IgD-negative memory B cell (primary cell): ENCODE data around the gene ARHGAP24. TPM values are rescaled to one million over a fixed set of nuclear protein-coding genes. Genes with fewer than 3 reads are reported as not detected.

Experiments
- H3K27ac Mint-ChIP-seq, 3 donors: one replicate each; pipeline ENCODE4 v1.8.0; 2020 to 2022; ENCODE audit warnings: mild to moderate bottlenecking in 3 of 3, mixed read lengths in 3 of 3, moderate library complexity in 1 of 3
- H3K27me3 Mint-ChIP-seq: one replicate; pipeline ENCODE4 v1.8.0; 2021; ENCODE audit warnings: mixed read lengths
- H3K36me3 Mint-ChIP-seq: one replicate; pipeline ENCODE4 v1.8.0; 2020; ENCODE audit warnings: mild to moderate bottlenecking, mixed read lengths
- H3K4me1 Mint-ChIP-seq, 3 donors: one replicate each; pipeline ENCODE4 v1.8.0; 2020 to 2022; ENCODE audit warnings: mixed read lengths in 3 of 3, mild to moderate bottlenecking in 1 of 3
- H3K4me3 Mint-ChIP-seq, 4 donors: one replicate each; pipeline ENCODE4 v1.8.0; 2020 to 2022; ENCODE audit warnings: mild to moderate bottlenecking in 4 of 4, mixed read lengths in 4 of 4, moderate library complexity in 3 of 4
- H3K9me3 Mint-ChIP-seq, 3 donors: one replicate each; pipeline ENCODE4 v1.8.0; 2020 to 2021; ENCODE audit warnings: mixed read lengths in 3 of 3, mild to moderate bottlenecking in 1 of 3
- polyA plus RNA-seq: library from polyadenylated mRNA; unstranded; fragments of 300-500 nt; fragmentation: Illumina TruSeq; gene quantifications from one replicate; pipeline ENCODE4 v1.2.3, GENCODE V29; 2021

Gene ARHGAP24
- polyA plus RNA-seq, 1 donor from 2014 or later = 93.4 TPM

DNA sequence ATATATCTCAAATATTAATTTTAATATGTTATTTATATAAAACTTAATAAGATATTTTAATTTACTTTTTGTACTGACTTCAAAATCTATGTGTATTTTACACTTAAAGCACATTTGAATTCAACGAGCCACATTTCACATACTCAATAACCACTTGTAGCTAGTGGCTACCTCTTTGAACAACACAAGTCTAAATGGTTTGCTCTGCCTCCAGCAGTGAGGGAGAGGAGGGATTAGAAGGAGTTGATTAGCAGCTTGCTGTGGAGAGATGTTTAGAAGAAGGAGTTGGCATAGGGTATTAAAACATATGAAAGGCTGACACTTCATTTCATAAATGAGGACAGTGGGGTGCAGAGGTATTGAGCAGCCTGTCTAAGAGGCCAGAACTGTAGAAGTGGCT is 124.0 kb downstream of the ARHGAP24 start:
- peak overlapping the region in 2 of 3 donors; percentile 23 to 41 for H3K27ac Mint-ChIP-seq
- no peaks in the 10 kb centered on the region for H3K27me3 Mint-ChIP-seq
- no peak overlapping the region for H3K4me3 Mint-ChIP-seq
- peaks cover 19 to 61% (median 46%) of the 10 kb centered on the region in 3 donors for H3K4me1 Mint-ChIP-seq
- H3K36me3 Mint-ChIP-seq = peaks cover 10% of the 10 kb centered on the region
- peaks cover 0 to 3% (median 2%) of the 10 kb centered on the region in 3 donors for H3K9me3 Mint-ChIP-seq

DNA sequence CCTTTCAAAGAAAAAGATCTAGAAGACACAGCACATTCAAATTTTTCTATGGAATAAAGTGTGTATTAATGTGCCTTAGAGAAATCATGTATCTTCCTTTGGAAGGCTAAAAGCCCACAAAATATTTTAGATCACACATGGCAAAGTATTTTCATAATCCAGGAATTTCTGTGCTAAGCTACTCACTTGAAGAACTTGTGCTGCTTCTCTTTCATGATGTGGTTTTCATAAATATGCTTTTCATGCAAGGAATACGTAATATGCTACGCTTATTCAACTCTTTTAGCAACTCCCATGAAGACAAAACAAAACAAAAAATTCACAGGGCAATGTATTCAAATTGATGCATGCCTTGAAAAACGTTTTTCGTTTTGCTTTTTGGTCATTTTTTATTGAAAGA is 125.6 kb downstream of the ARHGAP24 start:
- peak overlapping the region in 1 of 4 donors; percentile 11 for H3K4me3 Mint-ChIP-seq
- peak overlapping the region in 1 of 3 donors; percentile 59 for H3K27ac Mint-ChIP-seq
- no peaks in the 10 kb centered on the region for H3K36me3 Mint-ChIP-seq
- H3K27me3 Mint-ChIP-seq = peaks cover 1% of the 10 kb centered on the region
- peaks cover 17 to 52% (median 41%) of the 10 kb centered on the region in 3 donors for H3K4me1 Mint-ChIP-seq
- no peaks in the 10 kb centered on the region for H3K9me3 Mint-ChIP-seq

DNA sequence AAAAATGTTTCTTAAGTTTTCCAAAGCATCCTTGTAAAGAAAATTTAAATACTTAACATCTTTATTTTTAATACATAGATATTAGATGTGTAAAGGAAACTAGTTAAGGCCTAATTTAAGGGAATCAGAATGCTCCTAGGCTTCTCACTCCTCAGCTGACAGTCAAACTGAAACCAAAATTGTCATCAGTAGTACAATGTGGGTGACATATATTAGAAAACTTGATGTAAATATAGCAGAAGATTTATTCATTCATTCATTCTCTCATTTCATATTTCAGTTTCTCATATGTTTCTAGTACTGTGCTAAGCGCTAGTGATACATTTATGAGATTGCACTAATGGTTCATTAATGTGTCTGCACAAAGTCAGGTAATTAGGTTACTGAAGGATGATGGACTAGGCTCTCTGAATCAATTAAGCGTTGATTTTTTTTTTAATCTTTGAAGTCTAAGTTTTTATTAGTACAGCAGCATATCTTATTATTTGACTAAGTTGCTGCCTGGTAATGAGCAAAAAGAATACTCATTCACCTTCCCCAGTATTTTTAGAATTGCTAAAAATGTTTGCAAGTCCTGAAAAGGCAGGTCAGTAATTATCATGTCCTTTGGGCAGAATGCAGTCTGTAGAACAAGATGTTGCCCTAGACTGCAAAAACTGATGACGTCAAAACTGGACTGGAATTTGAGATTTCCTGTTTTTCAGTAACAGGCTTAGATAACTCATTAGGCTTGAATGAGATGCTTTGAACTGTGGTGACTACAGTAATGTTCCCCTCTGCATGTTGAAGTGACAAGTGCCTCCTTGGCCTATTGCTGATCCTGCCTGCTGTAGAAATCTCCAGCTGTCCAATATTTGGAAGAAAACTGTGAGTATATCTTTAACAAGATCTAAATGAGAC is 128.7 kb downstream of the ARHGAP24 start:
- Mint-ChIP-seq H3K27ac (peak overlapping the region; percentile 86 to 97 (median 90)), H3K36me3 (no peaks in the 10 kb centered on the region), H3K9me3 (no peaks in the 10 kb centered on the region), H3K4me3 (peak overlapping the region in 3 of 4 donors; percentile 65 to 75 (median 69)), H3K4me1 (peaks cover 29 to 50% (median 48%) of the 10 kb centered on the region in 3 donors), H3K27me3 (peaks cover 1% of the 10 kb centered on the region)

DNA sequence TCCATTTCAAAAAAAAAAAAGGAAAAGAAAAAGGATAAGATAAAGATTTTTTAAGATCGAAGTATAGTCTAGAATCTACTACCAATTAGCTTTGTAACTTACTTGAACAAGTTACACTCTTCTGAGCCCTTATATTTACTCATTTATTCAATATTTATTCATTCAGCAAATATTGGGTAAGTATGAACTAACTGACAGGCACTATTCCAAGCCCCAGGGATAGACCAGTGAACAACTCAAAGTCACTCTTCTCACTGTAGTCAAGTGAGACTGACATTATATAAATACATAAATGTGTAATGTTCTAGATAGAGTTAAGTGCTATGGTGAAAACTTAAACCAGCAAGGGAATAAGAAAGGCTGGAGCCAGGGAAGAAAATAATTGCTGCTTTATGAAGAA is 131.6 kb downstream of the ARHGAP24 start:
- Mint-ChIP-seq H3K4me1 (peaks cover 35 to 54% (median 51%) of the 10 kb centered on the region in 3 donors), H3K27ac (peak overlapping the region; percentile 95 to 99 (median 99)), H3K27me3 (peaks cover 1% of the 10 kb centered on the region), H3K9me3 (no peaks in the 10 kb centered on the region), H3K36me3 (no peaks in the 10 kb centered on the region), H3K4me3 (peak overlapping the region; percentile 6 to 81 (median 74))

DNA sequence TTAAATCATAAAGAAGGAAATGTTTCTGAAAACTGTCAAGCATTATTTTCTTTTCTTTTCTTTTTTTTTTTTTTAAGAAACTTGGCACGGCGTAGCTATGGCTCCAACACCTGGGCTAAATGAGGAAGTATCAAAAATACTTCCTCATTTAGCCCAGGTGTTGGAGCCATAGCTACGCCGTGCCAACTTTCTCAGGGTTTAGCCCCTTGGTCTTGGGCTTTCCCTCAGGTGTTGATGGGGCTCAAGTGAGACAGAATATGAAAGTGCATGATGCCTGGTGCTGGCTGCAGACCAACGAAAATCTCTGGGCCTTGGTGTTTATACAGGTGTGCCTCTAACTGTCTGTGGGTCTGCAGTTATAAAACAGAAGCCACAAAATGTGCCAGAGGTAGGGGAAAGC is 132.7 kb downstream of the ARHGAP24 start:
- H3K4me1 Mint-ChIP-seq = peaks cover 33 to 53% (median 49%) of the 10 kb centered on the region in 3 donors
- H3K9me3 Mint-ChIP-seq = no peaks in the 10 kb centered on the region
- H3K27me3 Mint-ChIP-seq = peaks cover 1% of the 10 kb centered on the region
- peak overlapping the region; percentile 95 to 99 (median 99) for H3K27ac Mint-ChIP-seq
- H3K4me3 Mint-ChIP-seq = peak overlapping the region; percentile 72 to 84 (median 78)
- H3K36me3 Mint-ChIP-seq = no peaks in the 10 kb centered on the region

DNA sequence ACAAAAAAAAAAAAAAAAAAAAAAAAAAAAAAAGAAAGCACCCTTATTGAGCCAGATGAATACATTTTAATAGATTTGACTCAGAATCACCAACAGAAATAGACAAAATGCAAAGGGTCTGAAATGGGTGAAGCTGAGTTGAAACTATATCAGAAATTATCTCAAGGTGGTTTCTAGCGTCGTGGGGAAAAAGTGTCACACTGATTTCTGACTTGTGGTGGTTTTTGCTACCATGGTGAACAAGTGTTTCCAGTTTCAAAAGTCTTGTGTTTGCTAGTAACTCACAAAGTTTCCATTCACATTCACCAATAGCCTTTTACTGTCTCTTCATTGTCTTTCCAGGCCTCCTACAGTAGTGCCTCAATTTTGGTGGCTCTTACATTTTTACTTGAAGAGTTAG is 135.5 kb downstream of the ARHGAP24 start:
- no peaks in the 10 kb centered on the region for H3K9me3 Mint-ChIP-seq
- peak overlapping the region; percentile 93 to 96 (median 96) for H3K27ac Mint-ChIP-seq
- peak overlapping the region in 3 of 4 donors; percentile 59 to 76 (median 69) for H3K4me3 Mint-ChIP-seq
- peaks cover 25 to 38% (median 37%) of the 10 kb centered on the region in 3 donors for H3K4me1 Mint-ChIP-seq
- no peaks in the 10 kb centered on the region for H3K36me3 Mint-ChIP-seq
- H3K27me3 Mint-ChIP-seq = no peaks in the 10 kb centered on the region

DNA sequence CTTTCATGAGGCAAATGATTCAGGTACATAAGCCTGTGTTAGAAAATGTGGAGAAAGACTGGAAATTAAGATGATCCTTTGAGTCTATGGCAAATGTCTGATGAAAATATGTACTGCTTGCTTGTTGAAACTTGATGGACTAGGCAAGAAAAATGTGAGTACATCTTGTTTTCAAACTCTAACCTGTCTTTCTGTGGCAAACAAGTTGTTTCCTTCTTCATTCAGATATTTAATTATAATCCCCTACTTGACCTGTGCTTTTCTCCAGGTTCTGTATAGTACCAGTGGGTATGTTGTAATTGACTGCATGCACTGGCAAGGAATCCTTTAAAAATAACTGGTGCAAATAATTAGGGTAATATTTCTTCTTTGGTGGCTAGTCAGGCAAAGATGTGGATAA is 136.7 kb downstream of the ARHGAP24 start:
- H3K4me1 Mint-ChIP-seq = peaks cover 23 to 40% (median 33%) of the 10 kb centered on the region in 3 donors
- H3K27ac Mint-ChIP-seq = peak overlapping the region; percentile 46 to 90 (median 78)
- H3K4me3 Mint-ChIP-seq = peak overlapping the region in 1 of 4 donors; percentile 34
- no peaks in the 10 kb centered on the region for H3K9me3 Mint-ChIP-seq
- no peaks in the 10 kb centered on the region for H3K27me3 Mint-ChIP-seq
- no peaks in the 10 kb centered on the region for H3K36me3 Mint-ChIP-seq

DNA sequence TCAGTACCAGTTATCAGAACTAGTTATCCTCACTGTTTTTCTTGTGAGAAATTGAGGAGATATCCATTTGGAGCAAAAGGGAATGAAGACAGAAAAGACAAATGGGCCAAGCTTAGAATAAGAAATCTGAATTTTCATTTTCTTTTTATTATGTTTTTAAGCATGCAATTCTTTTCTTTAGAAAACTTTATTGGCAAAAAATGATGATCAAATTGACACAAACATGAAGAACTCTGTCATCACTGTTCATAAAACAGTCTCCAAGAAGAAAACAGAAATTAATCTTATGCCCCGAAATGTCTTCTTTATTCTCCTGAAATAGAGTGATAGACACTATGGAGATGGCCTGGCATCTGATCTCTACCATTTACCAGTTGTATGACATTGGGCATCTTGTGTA is 139.0 kb downstream of the ARHGAP24 start:
- H3K4me3 Mint-ChIP-seq = no peak overlapping the region
- H3K27me3 Mint-ChIP-seq = no peaks in the 10 kb centered on the region
- H3K9me3 Mint-ChIP-seq = peaks cover 0 to 1% (median 0%) of the 10 kb centered on the region in 3 donors
- H3K4me1 Mint-ChIP-seq = peaks cover 14 to 28% (median 28%) of the 10 kb centered on the region in 3 donors
- no peaks in the 10 kb centered on the region for H3K36me3 Mint-ChIP-seq
- H3K27ac Mint-ChIP-seq = peak overlapping the region in 1 of 3 donors; percentile 20

DNA sequence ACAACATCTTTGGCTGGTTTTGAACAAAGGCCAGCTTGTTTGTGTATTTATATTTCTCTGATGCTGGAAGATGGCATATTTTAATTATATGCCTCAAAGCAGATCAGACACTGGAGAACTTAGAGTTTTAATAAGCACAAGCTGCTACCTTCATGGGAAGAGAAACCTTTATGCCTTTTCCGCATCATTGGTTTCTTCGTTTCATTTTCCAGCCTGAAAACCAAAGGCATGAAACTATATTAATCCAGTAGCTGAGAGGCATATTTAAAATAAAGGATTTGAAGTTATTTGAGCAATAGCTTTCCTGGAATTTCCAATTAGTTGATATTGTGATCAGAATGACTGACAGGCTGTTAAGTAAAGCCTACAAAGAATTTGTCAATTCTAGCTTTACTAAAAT is 141.0 kb downstream of the ARHGAP24 start:
- Mint-ChIP-seq H3K9me3 (peaks cover 0 to 2% (median 1%) of the 10 kb centered on the region in 3 donors), H3K27me3 (no peaks in the 10 kb centered on the region), H3K4me1 (peaks cover 9 to 23% (median 19%) of the 10 kb centered on the region in 3 donors), H3K4me3 (no peak overlapping the region), H3K27ac (no peak overlapping the region), H3K36me3 (peaks cover 8% of the 10 kb centered on the region)

DNA sequence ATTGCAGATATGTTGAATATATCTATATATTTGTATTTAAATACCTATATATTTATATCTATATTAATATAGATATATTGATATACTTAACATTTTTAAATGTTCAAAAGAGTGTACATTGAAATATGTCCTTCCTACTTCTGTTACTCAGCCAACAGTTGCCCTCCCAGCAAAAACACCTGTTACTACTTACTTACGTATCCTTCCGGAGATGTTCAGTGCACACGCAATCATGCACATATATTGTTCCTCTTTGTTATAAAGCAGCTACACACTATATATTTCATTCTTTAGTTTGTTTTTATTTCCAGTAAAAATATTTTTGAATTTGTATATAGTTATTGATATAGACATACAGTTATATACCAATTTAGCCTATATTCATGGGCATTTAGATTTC is 142.3 kb downstream of the ARHGAP24 start:
- H3K27ac Mint-ChIP-seq = no peak overlapping the region

DNA sequence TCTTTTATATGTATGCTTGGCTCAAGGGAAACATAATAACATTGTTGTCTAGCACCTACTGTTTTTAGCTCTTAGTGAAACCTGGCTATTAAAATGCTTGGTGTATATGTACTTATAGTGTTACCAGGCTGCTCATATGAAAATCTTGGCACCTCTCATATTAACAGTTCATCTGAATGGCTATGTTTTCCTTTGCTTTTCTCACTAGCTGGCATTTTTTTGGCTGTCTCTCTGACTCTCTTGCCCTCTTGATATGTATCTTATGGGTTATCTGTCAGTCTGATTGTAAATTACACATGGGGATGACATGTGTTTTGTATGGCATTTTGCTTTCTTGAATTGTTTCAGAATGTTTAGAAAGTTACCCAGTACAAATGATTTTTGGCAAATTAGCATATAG is 158.0 kb downstream of the ARHGAP24 start:
- peaks cover 14% of the 10 kb centered on the region for H3K36me3 Mint-ChIP-seq
- no peak overlapping the region for H3K27ac Mint-ChIP-seq
- H3K9me3 Mint-ChIP-seq = peaks cover 2 to 6% (median 2%) of the 10 kb centered on the region in 3 donors
- H3K4me1 Mint-ChIP-seq = peaks cover 15 to 52% (median 40%) of the 10 kb centered on the region in 3 donors
- peaks cover 1% of the 10 kb centered on the region for H3K27me3 Mint-ChIP-seq
- H3K4me3 Mint-ChIP-seq = no peak overlapping the region

More for the DNA sequence above, 142.3 kb downstream of the ARHGAP24 start:
- H3K4me3 Mint-ChIP-seq = no peak overlapping the region
- no peaks in the 10 kb centered on the region for H3K27me3 Mint-ChIP-seq
- H3K36me3 Mint-ChIP-seq = peaks cover 8% of the 10 kb centered on the region
- H3K4me1 Mint-ChIP-seq = peaks cover 12 to 20% (median 16%) of the 10 kb centered on the region in 3 donors
- H3K9me3 Mint-ChIP-seq = peaks cover 0 to 4% (median 1%) of the 10 kb centered on the region in 3 donors

DNA sequence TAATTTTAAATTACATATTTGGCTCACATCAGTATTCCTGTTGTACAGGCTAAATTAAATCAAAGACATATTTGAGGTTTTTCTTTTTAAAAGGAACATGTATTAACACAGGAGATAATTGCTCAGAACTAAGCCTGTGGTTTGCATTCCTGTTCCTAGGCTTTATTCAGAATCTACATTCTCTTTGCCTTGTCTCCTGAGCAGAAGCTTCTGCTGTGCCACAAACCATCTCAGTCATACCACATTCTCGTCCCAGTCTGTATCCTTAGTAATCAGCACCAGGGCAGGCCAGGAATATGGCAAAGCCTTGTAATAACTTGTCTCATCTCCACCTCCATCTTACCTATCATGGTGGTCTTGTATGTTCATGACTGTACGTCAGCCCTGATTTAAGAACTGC is 162.8 kb downstream of the ARHGAP24 start:
- Mint-ChIP-seq H3K4me1 (peaks cover 9 to 47% (median 44%) of the 10 kb centered on the region in 3 donors), H3K27me3 (no peaks in the 10 kb centered on the region), H3K9me3 (no peaks in the 10 kb centered on the region), H3K4me3 (no peak overlapping the region), H3K27ac (no peak overlapping the region), H3K36me3 (peaks cover 4% of the 10 kb centered on the region)

DNA sequence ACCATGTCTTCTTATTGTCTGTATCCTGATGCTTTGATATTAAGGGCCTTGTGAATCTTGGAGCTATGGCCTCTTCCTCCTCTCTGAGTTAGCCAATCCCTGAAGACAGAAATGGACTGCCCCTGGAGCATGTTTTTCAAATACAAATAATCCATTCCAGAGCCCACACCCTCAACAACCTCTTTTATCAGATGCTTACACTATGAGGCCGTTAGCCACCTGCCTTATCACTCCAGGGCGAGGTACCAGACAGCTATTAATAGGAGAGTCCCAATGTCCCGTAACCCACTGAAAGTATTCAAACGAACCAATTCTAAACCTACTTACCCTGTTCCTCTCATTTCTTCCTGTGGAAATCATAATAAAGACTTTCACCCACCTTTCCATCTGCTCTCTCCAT is 165.0 kb downstream of the ARHGAP24 start:
- H3K27ac Mint-ChIP-seq = no peak overlapping the region
- H3K36me3 Mint-ChIP-seq = peaks cover 2% of the 10 kb centered on the region
- peaks cover 9 to 45% (median 43%) of the 10 kb centered on the region in 3 donors for H3K4me1 Mint-ChIP-seq
- H3K9me3 Mint-ChIP-seq = no peaks in the 10 kb centered on the region
- no peaks in the 10 kb centered on the region for H3K27me3 Mint-ChIP-seq
- H3K4me3 Mint-ChIP-seq = peak overlapping the region in 1 of 4 donors; percentile 39

DNA sequence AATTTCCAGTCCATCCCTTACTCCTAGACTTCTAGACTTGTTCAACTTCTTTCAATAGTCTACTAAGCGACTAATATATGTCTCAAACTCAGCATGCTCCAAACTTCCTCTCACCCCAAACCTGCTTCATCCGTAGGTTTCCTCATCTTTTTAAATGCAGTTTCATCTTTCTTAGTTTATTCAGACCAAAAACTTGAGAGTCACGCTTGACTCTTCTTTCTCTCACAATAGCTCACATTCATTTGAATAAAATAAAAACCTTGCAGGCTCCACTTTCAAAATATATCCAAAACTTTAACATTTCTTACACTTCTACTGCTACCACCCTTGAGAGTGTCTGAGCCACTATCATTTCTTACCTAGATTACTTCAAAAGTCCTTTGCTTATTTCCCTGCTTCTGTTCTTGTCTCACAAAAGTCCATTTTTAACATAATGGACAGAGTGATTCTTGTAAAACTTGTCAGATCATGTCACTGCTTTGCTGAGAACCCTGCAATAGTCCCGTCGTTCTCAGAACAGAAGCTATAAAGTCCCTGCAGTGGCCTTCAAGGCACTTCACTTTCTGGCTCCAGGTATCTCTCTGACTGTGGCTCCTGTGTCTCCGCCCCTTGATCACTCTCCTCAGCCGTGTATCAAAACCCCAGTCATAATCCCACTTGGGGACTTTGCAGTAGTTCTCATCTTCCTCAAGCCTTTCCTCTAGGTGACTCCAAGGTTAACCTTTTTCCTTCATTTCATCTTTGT is 167.6 kb downstream of the ARHGAP24 start:
- H3K4me1 Mint-ChIP-seq = peaks cover 9 to 51% (median 43%) of the 10 kb centered on the region in 3 donors

DNA sequence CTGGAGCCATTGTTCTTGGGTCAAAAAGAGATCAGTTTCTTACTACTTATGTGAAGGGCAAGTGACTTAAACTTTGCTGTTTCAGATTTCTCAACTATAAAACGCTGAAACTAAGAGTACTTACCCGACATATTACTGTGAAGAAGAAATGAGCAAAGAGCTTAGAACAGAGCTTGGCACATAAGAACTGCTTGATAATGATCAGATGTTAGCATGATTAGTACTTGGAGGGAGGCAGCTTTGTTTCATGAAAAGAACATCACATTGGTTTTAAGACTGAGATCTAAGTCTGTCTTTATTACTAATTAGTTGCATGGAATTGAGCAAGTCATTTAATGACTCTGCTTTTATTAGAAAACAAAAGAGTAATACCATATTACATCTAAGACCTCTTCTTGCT is 169.1 kb downstream of the ARHGAP24 start:
- Mint-ChIP-seq H3K9me3 (peaks cover 3 to 4% (median 4%) of the 10 kb centered on the region in 3 donors), H3K27ac (peak overlapping the region in 1 of 3 donors; percentile 13), H3K27me3 (no peaks in the 10 kb centered on the region), H3K36me3 (peaks cover 7% of the 10 kb centered on the region), H3K4me1 (peaks cover 9 to 47% (median 42%) of the 10 kb centered on the region in 3 donors), H3K4me3 (peak overlapping the region in 1 of 4 donors; percentile 23)

More for the DNA sequence above, 167.6 kb downstream of the ARHGAP24 start:
- H3K27ac Mint-ChIP-seq = peak overlapping the region; percentile 15 to 56 (median 39)
- H3K36me3 Mint-ChIP-seq = peaks cover 5% of the 10 kb centered on the region
- peak overlapping the region in 2 of 4 donors; percentile 9 to 25 for H3K4me3 Mint-ChIP-seq
- H3K27me3 Mint-ChIP-seq = no peaks in the 10 kb centered on the region
- peaks cover 2 to 4% (median 3%) of the 10 kb centered on the region in 3 donors for H3K9me3 Mint-ChIP-seq
